A172 (cell line): ENCODE data around the gene CTXND1. TPM values are rescaled to one million over a fixed set of nuclear protein-coding genes. Genes with fewer than 3 reads are reported as not detected.
A peak's percentile ranks its signal among the peaks of the same experiment; 100 is the strongest.

Source experiments
- DNase-seq: peaks from one replicate; pipeline ENCODE4 v3.0.0-alpha.2; 2015; ENCODE audit warnings: low spot score
- total RNA-seq: library from RNA; depleted of rRNA; stranded (reverse); fragments of >200 nt; shearing (Covaris generic); gene quantifications from 2 replicates; pipeline ENCODE4 v1.2.3, GENCODE V29; 2014

The CTXND1 gene
- total RNA-seq, 1 experiment from 2014 or later = not detected

DNA sequence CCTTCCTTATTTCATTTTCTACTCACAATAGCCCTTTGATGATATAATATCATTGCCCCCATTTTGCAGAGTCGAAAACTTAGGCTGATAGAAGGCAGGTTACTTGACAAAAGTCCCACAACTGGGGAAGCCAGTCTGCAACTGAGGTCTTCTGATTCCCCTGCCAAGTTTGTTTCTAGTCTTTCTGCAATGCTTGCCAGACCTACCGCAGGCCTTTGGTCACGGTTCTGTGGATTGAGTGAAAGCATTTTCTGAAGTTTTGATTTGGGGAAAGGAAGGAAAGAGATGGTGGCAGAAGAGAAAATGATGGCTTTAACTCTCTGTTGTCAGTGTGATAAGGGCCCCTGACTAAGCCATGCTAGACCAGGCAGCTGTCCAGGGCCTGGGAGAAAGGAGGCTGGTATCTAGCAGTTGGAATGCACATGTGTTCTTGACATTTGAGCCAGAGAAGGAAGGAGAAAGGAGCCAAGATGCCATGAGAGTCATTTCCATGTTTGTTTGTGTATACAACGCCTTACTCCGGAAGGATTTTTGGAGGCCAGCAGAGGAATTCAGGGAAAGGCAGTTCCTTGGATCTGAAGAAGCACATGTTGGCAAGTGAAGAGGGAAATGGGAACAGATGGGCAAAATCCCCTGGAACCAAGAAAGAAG lies 69.3 kb downstream of the CTXND1 start:
- DNase-seq = no peak

DNA sequence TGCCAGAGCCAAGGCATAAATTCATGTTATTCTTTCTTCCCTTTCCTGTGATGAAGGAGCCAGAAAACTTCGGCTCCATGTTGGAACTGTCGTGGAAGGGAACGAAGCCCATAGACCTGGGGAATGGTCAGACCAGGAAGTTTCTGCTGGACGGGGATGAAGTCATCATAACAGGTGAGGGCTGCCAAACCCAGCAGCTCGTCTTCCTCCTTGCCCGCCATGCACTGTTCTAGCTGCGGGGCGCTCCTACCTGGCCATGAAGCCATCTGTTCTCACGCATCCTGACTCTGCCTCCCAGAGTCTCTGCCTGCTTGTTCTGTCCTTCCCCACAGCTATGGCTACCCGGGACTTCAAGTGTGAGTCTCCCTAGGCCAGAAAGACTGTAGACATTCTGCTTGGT lies 71.0 kb downstream of the CTXND1 start:
- no peak for DNase-seq

DNA sequence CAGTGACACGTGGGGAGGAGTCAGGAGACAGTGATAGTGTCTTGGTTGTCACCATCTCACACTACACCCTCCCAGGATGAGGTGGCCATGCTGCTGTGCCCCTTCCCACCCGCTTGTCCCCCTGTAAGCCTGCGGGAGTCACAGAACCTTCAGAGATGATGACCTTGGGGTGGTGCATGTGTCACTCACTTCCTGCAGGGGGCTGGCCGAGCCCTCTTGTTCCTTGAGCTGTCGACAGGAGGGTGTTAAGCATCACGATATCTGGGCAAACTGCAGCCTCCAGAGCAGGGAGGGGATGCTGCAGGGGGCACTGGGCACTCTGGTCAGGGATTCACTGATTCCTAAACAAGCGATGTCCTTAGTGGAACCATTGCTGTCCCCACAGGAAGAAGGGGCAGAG lies 71.5 kb downstream of the CTXND1 start:
- DNase-seq = no peak

DNA sequence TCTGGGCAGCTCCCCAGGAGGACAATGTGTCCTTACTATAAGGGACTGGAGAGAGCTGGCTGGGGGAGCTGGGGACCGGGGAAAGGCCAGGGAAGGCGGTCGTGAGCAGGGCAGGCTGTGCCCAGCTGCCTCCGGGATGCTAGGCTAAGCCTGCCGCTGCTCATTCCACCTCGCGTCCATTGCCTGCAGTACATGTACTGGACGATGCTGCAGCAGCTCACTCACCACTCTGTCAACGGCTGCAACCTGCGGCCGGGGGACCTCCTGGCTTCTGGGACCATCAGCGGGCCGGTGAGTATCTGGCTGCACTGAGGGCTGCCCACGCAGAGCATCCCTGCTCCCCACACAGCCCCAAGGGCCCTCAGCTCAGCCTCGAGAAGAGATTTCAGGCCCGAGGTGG lies 72.1 kb downstream of the CTXND1 start:
- no peak for DNase-seq

DNA sequence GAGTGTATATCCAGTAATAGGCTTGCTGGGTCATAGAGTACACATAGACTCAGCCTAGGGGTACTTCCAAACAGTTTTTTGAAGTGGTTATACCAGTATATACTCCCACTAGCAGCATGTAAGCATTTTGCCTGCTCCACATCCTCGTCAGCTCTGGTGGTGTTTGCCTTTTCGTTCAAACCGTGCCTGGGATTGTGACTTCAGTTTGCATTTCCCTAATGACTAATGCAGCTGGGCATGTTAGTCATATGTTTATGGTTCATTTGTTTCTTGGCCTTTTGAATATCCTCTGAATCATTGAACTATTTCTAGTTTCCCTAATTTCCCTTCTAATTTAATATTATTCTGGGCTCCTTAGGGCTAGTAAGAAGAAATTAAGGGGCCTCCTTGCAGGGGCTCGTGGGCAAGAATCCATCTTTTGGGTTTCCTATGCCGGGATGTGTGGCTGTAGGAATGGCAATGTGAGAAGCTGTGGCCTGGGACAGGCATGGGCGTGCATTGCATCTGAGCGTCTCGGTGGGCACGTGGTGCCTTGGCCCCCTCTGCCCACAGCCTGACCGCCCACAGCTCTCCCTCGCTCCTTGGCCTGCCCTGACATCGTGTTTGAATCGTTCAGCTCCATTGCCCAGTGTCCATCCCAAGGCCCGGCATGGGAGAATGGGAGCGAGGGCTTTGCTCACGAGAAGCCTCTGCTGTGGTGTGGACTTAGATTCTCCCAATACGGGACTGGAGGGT lies 72.8 kb downstream of the CTXND1 start:
- DNase-seq = peak; percentile 85

DNA sequence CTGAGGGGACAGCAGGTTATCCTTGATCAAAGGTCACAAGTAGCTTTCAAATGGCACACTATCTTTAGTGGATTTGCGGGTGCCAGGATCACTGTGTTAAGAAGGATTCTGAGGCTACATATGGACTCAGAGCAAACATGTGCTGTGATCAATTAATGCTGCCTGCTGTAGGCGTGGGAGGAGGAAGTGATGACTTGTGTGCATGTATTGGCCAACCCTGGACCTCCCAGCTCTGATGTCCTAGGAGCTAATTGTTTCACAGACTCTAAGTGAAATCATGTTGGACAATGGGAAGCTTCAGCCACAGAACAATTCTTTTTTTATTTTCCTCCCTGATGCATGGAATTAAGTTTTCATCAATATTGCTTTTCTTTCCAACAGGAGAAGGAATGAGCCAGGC lies 74.9 kb downstream of the CTXND1 start:
- DNase-seq = no peak

DNA sequence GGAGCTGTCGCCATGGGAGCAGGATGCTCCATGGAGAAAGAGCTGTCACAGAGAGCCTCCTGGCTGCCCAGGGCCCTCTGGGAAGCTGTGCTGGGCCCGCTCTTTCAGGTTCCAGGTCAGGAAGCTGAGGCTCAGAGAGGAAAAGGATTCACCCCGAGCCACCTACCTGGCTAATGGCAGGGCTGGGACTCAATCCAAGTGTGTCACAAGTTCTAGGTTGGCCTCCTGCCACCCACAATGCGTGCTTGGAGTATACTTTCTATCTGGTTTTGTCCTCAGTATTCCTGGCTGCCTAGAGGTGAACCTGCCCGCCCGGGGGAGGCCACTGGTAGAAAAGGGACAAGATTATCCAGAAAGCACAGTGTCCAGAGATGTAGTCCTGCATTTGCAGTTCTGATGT lies 75.6 kb downstream of the CTXND1 start:
- no peak for DNase-seq

DNA sequence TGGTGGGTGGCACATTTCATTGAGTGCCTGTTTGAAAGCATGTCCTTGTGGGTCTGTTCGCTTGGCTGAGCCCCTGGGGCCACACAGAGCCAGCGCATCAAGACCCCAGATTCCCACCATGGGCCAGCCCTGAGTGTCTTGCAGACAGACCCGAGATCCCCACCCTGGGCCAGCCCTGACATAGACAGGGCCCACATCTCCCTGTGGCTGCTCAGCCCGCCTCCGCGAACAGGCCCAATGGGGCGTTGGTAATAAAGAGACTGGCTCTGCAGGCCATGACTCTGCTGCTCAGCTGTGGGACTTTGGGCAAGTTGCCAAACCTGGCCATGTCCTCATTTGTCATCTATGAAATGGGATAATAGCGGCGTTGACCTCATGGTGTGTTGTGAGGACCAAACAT lies 76.6 kb downstream of the CTXND1 start:
- no peak for DNase-seq

DNA sequence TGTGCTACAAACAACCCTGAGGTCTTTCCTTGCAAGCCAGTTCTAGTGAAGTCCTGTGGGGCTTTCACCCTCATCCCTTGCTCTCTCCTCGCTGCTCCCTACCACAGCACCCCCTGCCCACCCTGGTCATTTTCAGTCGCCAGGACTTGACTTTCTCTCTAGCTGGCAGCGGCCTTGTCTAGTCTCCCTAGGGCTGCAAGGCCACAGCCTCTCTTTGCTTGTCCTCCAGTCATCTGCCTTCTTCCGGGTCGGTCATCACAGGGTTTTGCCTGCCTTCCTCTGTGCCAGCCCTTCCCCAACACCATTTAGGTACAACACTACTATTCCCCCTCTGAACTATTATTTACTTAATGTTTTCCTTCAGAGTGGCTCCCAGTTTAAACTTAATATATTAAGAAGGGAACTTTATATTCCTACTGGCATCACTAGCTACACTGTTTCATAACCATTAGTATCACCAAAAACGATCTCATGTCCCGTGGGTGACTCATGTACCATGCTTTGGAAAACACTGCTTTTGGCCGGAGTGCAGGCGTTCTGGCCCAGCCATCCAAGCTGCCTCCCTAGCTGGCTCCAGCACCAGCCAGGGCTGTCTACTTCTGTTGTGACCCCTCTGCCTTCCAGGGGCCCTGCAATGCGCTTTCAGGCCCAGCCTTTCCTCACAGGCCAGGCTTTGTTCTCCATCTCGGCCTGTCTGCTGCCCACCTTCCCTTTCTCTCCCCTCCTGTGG lies 77.8 kb downstream of the CTXND1 start:
- peak; percentile 34 for DNase-seq

DNA sequence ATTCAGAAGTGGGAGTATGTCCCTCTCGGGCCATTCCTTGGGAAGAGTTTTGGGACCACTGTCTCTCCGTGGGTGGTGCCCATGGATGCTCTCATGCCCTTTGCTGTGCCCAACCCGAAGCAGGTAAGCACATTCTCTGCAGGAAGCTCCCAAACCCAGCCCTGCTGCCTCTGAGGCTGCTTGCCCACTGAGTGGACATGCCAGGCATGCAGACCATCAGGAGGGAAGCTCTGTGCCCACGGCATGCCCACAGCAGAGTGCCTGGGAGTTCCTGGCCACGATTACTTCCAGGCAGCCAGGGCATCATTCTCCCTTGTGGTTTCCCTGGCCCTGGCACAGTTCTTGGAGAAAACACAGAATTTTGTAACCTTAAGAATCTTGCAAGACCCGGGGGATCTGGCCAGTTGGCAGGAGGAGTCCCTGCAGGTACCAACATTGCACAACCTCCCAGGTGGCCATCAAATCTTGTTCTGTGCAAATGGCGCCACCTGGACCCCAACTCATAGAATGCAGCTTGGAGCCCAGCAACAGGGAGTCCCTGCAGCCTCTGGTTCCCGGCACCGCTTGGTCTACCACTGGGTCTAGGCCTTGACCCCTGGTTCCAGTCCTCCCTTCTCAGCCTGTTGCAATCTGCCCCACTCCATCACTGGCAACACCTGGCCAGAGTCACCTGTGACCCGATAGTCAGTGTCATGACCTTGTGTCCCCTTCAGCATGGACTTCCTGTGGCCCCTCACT lies 78.8 kb downstream of the CTXND1 start:
- peak; percentile 57 for DNase-seq

DNA sequence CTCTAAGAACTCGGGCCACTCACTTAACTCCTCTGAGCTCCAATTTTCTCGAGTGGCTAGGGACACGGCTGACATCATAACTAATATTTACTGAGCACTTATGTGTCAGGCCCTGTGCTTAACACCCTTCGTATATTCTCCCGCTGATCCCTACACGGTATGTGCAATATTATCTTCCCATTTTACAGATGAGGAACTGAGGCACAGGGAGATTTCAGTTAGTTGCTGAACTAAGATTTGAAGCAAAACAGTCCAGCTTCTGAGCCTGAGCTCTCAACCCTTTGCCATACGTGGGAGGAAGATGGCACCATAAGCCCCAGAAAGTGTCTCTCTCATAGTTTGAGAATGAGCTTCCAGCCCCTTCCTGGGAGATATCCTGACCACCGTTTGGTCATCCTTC lies 79.6 kb downstream of the CTXND1 start:
- DNase-seq = no peak

DNA sequence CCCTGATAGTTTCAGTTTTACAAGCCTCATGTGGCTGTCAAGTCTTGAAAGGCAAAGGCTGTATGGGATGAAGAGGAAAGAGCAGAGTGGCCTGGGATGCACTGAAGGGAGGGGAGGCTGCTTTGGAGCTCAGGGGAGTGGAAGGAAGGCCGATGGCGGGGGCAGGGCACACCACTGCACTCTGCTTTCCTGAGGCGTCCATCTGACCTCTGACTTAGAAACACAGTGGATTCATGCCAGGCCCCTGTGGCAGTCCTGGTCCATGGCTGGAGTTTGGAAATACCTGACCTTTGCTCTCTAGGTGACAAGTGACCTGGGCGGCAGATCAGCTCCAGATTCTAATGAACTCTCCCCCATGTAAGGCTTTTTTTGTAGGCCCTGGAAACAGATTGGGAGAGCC lies 80.2 kb downstream of the CTXND1 start:
- no peak for DNase-seq

DNA sequence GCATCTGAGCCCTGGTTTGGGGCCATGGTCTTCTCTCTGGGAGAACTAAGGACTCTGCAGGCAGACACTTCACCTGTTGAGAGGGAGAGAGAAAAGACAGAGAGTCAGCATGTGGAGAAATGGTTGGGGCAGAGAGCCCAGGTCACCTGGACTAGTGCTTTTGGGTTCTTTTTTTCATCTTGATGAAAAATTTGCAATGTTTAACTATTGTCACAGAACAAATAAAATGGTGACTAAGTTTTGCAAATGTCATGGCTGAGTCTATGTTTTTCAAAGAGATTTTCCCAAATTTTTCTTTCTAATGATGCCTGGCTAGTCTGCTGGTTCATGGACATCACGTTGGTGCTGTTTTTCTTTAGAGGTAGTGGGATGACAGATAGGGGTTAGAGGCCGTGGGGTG lies 81.4 kb downstream of the CTXND1 start:
- DNase-seq = no peak

DNA sequence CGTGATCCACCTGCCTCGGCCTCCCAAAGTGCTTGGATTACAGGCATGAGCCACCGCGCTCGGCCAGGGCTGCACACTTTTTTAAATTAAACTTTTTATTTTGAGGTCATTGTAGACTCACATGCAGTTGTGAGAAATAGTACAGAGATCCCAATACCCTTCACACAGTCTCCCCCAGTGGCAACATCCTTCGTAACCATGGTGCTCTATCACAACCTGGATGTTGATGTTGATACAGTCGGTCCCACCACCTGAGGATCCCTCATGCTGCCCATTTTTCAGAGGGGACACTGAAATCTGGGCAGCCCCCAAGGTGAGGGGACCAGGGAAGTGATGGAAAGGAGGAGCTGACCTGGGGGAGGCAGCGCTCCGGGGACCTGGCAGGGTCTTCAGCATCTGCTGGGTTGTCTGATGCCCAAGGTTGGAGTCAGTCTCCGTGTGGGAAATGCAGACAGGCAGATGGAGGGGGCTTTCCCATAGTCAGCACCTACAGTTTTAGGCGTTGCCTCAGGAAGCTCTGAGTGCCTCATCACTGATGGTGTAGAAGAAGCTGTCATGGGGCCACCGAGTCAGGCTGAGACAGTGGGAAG lies 82.2 kb downstream of the CTXND1 start:
- DNase-seq = no peak

DNA sequence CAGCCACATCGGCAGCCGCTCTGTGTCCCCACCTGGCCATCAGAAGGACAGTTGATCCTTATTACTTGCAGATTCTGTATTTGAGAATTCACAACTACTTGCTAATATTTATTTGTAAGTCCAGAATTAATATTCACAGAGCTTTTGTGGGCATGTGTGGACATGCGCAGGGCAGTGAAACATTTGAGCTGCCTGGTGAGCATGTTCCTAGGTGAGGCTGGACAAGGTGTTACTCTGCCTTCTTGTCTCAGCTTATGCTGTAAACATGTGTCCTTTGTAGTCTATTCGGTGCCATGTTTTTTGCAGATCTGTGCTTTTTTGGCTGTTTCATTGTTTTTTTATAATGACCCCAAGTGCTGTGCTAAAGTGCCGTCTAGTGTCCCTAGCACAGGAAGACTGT lies 83.6 kb downstream of the CTXND1 start:
- no peak for DNase-seq

DNA sequence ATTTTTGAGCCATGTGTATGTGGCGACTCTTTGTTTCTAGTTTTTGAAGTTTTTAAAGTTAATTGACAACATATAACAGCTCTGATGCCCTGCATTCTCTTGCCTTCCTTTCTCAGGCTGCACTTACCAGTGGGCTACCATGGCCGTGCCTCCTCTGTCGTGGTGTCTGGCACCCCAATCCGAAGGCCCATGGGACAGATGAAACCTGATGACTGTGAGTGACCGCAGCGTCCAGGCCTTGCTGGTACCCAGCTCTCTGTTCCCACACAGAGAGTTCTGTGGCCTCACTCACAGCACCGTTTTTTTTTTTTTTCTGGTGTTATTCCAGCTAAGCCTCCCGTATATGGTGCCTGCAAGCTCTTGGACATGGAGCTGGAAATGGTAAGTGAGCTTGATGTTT lies 84.1 kb downstream of the CTXND1 start:
- no peak for DNase-seq

DNA sequence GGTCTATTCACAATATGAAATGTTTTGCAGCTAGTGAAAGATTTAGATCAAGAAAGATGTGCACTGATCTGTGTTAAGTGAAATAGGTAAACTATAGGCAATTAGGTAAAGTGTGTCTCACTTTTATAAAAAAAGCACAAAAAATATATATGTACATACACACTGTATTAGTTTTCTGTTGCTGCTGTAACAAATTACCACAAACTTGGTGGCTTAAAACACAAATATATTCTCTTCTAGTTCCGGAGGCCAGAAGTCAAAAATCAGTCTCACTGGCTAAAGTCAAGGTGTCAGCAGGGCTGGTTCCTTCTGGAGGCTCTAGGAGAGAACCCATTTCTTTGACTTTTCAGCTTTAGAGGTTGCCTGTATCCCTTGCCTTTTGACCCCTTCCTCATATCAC lies 88.1 kb downstream of the CTXND1 start:
- no peak for DNase-seq

DNA sequence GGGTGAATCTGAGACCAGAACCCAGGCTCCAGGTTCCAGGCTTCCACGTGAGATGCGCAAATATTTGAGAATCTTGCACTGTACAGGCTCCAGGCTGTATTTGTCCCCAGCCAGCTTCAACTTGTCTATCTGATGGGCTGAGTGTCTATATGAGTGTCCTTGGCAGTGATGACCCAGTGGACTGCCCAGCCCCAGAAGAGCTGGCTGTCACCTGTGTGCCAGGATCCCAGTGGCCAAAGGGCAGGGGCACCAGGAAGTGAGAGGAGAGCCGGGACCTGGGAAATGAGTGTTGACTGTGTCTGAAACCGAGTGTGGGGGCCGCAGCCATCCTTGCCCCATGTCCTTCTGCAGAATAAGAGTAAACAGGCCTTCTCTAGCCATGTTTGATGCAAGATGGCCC lies 88.8 kb downstream of the CTXND1 start:
- no peak for DNase-seq

DNA sequence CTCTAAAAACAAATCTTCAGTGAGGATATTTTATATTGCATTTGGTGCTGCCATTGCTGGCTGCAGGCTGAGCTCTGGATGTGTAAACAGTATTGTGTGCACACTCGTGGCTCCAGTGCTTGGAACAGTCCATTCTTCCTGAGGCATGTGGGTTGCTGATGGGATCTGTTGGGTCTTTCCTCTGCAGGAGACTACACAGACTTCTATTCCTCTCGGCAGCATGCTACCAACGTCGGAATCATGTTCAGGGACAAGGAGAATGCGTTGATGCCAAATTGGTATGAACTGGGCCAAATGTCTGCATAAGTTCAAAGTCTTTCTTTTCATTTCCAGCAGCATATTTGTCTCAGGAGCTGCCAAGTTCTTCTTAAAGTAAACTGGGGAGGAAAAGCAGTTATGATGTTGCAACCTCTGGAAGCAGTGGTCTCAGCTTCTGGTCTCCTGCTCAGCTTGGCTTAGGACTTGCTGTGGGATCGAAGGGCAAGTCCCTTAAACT lies 89.9 kb downstream of the CTXND1 start:
- DNase-seq = no peak

DNA sequence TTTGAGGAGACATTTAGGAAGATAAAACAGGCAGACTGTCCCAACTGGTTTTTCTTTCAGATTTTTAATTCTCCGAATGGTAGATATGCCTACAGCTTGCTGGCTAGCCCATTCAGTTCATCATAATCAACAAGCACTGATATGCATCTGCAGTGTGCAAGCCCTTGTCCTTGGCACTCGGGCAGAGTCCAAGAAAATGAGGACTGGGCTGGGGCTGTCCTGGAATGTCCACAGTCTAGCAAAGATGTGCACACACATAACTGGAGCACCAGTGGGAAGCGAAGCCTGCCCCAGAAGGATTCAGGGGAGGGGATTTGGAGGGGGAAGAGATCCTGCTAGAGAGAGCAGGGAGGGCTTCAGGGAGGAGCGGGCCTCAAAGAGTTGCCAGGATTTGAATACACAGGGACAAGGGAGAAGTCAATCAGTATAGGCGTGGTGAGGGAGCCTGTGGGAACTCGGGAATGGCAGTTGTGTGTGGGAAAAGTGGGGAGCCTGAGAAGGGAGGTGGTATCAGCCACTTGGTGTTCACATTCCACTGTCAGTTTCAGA lies 90.5 kb downstream of the CTXND1 start:
- DNase-seq = no peak

DNA sequence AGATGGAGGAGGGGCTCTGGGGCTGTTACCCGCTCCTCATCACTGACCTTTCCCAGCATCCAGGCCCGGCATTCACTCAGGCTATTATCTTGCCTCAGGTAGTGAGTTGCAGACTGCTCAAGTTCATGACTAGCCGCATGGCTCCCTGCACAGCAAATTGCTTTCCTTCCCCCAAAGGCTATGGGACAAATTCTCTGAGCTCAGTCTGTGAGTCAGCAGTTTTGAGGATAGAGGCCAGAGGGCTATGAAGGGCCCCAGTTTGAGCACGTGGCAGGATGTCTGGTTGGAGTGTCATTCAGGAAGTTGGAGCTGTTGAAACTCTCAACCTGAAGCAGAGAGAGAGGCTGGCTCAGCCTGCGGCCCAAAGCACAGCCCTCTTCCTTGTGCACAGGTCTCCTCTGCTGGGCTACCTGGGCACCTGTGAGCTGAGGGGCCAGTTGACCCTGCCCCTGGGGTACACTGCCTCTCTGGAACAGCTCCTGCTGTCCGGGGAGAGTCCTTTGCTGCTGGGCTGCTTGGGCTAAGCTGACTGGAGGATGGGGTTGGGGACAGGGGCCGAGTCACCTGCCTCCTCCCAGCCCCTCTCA lies 91.3 kb downstream of the CTXND1 start:
- peak; percentile 84 for DNase-seq
